GM19468 (cell line): ENCODE results near the gene RPS14.

Experiments used
- ATAC-seq: cut with Tn5 transposase; IDR thresholded peaks from one replicate; pipeline ENCODE4 v1.9.1; 2021; ENCODE audit warnings: mild to moderate bottlenecking, moderate library complexity, moderate number of reproducible peaks; ENCODE audit not compliant: unreplicated experiment; ENCODE audit errors: extremely low read depth

RPS14 gene

DNA sequence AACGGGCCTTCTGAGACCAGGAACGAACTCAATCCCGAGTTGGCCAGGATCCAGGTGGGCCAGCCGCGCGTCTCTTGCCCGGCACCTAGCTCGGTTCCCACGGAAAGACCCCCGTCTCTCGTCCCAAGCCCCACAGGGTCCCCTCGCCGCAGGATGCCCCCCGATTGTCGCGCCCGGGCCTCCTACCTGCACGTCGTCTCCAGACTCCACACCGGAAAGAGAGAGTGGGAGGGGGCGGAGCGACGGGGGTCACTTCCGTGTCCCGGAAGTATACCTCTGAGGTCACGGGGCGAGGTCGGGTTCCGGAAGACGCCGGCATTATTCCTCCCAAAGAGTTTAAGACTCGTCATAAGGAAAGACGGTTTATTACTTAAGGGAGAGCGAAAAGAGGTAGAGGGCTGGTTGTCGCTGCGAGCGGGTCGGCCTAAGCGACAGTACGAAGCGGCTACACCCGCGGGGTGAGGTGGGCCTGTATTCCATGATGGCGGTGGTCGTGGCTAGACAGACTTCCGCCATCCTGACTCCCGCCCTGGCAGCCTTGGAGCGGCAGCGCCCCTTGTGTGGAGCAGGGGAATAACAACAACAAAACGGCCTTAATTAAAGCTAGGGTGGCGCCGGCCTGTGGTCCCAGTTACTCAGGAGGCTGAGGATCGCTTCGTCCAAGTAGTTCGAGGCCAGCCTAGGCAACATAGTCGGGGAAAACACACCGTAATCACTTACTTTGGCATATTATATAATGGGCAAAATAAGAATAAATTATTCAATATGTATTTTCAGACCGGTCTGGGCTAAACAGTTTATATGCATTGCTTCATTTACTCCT, at the start of gene RPS14:
TSS of gene RPS14 (minus strand) at position 223 of the 823 bp plus-strand sequence. CDS start 2,006 bp downstream, outside the sequence.
- peak; percentile 84 for ATAC-seq

- no peak for ATAC-seq
These were observed 49.4 kb upstream of the RPS14 start for GRCh38 chr5:150498971-150499370.

DNA sequence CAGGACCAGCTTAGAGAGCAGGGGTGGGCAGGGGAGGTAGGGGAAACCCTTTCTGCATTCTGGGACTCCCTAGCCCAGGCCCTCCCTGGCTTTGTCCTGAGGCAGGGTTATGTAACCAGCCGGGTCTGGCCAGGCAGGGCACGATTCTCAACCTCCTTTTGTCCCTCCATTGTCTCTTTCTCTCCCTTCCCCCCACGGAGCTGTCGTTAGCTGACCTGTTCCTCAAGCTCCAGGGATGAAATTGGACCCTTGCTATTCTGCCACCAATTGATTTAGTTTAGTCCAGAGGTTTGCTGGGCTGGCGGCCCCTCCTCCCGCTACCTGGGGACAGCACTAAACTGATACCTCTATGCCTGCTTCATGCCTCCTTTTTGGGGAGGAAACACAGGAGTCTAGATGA, 49.0 kb upstream of the RPS14 start:
- ATAC-seq, result no peak

- ATAC-seq, result no peak
These were observed 48.4 kb upstream of the RPS14 start for GRCh38 chr5:150497989-150498317.

DNA sequence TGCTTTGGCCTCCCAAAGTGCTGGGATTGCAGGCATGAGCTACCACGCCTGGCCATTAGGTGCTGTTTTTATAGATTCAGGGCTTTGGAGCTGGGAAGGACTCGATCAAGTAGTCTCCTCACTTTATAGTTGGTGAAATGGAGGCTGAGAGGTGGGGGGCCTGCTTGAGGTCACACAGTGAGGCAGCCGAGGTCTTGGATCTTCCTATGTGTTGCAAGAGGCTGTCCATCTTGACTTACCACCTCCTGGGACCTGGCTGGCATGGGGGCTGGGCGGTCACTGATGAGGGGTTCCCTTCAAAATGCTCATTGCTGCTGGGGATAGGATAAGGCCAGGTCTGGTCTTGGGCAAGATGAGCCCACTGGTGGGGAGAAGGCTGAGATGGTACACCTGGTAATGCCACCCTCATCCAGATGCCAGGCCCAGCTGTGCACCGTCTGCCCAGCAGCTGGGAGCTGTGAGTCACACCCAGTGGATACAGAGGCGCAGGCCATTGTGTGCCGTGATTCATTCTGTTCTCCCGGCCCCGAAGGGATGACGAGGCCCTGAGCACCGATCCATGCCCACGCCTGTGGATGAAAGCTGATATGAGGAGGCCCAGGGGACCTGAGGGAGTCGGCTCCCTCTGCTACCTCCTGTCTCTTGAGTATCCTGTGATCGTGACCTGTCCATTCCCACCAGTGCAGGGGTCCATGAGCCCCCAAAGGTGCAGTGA, 47.9 kb upstream of the RPS14 start:
- ATAC-seq, result no peak

GRCh38 chr5:150496534-150496933, 47.0 kb upstream of the RPS14 start:
- ATAC-seq, result no peak

DNA sequence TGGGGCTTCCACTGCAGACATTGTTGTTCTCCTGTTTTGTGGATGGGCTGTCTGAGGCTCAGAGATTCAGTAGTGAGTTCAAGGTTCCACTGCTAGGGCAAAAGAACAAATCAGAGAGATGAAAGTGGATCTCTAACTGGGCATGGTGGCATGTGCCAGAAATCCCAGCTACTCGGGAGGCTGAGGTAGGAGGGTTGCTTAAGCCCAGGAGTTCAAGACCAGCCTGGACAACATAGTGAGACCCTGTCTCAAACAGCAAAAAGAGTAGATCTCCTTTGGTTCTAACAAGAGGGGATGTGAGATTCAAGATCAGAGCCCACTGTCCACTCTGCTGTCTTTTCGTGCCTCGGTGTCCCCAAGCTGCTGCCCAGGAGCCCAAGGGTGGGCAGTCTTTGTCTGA, 46.6 kb upstream of the RPS14 start:
- no peak for ATAC-seq

- no peak for ATAC-seq
These were observed 43.1 kb upstream of the RPS14 start for GRCh38 chr5:150492621-150493020.

GRCh38 chr5:150491876-150492275, 42.3 kb upstream of the RPS14 start:
- ATAC-seq, result no peak

DNA sequence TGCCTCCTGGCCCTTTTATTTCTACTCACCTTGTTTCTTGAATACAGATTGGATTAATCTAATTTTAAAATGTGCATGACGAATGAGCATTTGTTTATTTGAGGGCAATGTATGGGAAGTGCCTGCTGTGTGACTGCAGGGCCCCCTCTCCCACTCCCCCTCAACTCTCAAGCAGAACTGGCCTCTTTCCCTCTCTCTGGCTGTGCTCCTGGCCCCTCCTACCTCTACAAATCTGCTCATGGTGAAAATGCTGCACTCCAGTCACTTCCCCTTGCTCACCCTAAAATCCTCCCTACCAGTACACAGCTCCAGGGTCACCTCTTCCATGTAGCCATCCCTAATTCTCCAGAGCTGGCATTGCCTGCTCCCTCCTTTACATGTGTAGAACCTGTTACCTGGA, 41.2 kb upstream of the RPS14 start:
- ATAC-seq, result no peak

- no peak for ATAC-seq
These were observed 40.7 kb upstream of the RPS14 start for GRCh38 chr5:150490296-150490669.

DNA sequence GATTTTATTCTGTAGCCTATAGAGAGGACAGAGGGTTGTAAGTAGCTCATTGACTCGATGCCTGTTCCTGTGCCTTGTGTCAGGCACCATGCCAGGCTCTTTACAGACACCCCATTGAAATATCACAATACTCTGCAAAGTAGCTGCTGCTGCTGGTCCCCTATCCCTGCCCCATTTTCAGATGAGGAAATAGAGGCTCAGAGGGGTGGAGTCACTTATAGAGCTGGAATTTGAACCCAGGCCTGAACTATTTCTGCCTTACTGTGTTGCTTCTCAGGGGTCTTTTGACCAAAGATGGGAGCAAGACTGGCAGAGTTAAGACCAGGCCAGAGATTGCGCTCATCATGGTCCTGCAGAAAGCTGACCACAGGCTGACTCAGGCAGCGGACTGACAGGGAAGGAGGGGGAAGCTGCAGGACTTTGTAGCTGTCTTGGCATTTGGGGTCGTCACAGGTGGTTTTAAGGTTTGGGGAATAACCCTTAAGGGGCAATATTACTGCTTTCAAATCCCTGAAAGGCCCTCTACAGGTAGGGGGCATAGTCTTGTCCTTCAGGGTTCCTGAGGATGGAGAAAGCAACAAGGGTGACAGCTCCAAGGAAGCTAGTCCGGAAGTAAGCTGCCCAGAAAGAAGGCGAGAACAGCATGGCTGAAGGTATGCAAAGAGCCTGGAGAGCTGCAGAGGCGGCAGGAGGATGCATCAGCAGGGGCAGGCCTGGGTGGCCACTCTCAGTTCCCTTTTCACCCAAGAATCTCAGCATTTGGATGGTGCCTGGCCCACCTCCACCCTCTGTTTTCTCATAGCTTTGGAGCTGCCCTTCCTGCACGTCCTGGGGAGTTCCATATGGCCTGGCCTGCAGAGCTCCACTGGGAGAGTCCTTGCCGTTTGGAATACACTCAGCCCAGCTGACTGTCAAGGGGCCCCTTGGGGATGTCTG, 40.1 kb upstream of the RPS14 start:
- peak; percentile 54 for ATAC-seq

GRCh38 chr5:150488519-150489359, 39.2 kb upstream of the RPS14 start:
- no peak for ATAC-seq

GRCh38 chr5:150487199-150488061, 37.9 kb upstream of the RPS14 start:
- no peak for ATAC-seq

DNA sequence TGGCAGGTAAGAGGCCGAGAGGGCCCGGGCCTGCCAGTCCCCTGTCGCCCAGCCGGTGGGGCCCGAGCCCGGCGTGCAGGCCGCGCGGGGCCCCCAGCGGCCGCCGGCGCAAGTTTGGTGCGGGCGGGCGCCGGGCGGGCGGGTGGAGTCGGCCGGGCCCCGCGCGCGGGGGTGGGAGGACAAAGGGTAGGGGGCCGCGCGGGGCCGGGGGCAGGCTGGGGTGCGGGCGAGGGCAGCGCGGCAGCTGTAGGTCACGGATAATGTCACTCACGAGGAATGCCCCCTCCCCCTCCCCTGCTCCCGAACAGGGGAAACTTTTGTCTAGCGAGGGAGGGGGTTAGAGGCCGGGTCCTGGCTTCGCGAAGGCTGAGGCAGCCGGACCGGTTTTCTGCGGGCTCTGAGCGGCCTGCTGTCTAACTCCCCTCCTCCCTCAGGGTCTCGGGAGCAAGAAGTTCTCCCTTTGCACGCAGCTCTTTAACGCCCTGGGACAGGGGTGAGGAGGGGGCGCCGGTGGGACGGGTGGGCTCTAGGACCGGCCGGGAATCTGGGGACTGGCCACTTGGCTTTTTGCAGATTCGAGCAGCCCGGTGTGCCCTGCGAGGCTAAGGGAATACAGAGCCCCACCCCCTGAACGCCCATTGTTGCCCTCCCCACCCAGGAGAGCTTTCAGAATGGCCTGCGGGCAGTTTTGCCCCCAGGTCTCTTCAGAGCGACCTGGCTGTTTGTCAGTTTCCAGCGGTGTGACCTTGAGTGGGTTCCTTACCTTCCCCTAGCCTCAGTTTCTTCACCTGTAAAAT, 37.1 kb upstream of the RPS14 start:
- ATAC-seq, result no peak

GRCh38 chr5:150485693-150486401, 36.3 kb upstream of the RPS14 start:
- ATAC-seq, result no peak

GRCh38 chr5:150484964-150485692, 35.6 kb upstream of the RPS14 start:
- no peak for ATAC-seq
